Astrocyte of the cerebellum (primary cell): Measurements from ENCODE around the gene PRDM7.
"Not testable (repeated sequence)": the region's sequence is repeated elsewhere in the genome, so short reads cannot be mapped to it uniquely, and the experiment has no call there.

Experiments used
- DNase-seq: peaks from one replicate; pipeline ENCODE4 v3.0.0-alpha.2; 2011; ENCODE audit warnings: low read depth
- H3K4me3 ChIP-seq: 2 replicates; pipeline ENCODE4 v1.5.1; 2011; ENCODE audit warnings: mild to moderate bottlenecking, low read depth, low read length, moderate library complexity
- in situ Hi-C: cut with HindIII; loops from 2 replicates; pipeline ENCODE4 v1.10.0; 2017; ENCODE audit warnings: low sequenced_read_pairs
- TF ChIP-seq, protein P1 (sequence below): IDR thresholded peaks from 2 replicates; pipeline ENCODE4 v1.5.1; 2012; ENCODE audit warnings: low read length, low read depth, moderate library complexity, mild to moderate bottlenecking; ENCODE audit errors: missing control alignments

The PRDM7 gene

DNA sequence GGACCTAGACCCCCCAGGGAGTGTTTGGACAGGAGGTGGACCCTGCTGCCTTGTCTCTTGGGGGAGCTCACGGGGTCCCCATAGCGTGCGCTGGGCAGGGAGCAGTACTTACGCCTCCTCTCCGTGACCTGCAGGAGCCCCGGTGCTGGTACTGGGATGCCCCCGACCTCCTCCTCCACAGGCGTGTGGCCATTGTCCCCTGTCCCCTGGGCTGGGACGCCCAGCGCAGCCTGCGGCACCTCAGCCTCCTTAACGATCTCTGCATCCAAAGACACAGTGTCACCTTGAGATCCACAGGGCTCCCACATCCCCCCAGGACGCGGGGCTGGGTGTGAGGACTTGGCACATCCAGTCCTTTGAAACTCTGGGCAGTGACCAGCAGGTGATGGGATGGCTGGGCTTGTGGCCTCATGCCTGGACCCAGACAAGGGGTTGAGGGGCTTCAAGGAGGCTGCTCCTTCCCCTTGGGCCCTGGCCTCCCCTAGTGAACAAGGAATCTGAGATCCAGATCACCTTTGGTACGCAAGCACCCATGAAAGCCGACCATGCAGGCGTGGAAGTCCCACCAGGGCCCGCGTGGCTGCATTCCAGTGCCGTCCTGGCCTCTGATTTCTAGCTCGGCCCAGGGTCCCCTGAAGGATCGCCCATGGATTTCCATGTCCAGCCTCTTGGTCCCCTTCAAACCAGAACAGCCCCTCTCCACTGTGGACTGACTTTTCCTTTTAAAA is 67.8 kb downstream of the PRDM7 start:
- TF ChIP-seq, protein P1, sequence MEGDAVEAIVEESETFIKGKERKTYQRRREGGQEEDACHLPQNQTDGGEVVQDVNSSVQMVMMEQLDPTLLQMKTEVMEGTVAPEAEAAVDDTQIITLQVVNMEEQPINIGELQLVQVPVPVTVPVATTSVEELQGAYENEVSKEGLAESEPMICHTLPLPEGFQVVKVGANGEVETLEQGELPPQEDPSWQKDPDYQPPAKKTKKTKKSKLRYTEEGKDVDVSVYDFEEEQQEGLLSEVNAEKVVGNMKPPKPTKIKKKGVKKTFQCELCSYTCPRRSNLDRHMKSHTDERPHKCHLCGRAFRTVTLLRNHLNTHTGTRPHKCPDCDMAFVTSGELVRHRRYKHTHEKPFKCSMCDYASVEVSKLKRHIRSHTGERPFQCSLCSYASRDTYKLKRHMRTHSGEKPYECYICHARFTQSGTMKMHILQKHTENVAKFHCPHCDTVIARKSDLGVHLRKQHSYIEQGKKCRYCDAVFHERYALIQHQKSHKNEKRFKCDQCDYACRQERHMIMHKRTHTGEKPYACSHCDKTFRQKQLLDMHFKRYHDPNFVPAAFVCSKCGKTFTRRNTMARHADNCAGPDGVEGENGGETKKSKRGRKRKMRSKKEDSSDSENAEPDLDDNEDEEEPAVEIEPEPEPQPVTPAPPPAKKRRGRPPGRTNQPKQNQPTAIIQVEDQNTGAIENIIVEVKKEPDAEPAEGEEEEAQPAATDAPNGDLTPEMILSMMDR = no peak
- DNase-seq = no peak
- in situ Hi-C loops = no loop called here
- H3K4me3 ChIP-seq = no peak overlapping the region

DNA sequence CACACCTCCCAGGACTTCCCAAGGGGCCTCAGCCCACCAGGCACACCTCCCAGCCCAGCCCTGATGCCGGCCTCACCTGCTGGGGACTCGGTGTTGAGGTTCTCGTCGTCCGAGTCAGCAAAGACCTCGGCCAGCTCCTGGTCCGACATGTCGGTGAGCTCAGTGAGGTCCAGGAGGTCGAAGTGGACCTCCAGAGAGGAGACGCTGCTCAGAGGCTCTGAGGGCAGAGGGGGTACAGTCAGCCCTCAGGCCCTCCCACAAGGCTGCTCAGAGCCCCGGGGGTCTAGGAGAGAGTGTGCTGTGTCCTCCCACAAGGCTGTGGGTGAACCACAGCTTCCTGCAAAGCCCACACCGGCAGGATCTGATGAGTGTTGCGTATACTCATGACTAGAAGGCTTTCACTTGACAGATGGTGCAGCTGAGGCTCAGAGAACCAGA is 68.4 kb downstream of the PRDM7 start:
- DNase-seq = no peak
- H3K4me3 ChIP-seq = no peak overlapping the region
- TF ChIP-seq, protein P1 = no peak
- in situ Hi-C loops = no loop called here

DNA sequence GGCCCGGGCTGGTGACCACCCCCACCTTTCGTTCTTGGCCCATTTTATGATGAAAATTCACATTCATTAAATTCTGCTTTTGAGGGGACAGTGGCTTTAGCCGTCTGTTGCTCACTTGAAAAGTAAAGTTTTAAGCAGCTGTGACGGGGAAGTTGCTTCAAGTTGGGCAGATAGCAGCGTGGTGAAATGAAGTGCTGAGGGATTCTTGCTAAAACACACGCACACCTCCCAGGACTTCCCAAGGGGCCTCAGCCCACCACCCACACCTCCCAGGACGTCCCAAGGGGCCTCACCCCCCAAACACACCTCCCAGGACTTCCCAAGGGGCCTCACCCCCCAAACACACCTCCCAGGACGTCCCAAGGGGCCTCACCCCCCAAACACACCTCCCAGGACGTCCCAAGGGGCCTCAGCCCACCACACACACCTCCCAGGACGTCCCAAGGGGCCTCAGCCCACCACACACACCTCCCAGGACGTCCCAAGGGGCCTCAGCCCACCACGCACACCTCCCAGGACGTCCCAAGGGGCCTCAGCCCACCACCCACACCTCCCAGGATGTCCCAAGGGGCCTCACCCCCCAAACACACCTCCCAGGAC is 69.4 kb downstream of the PRDM7 start:
- H3K4me3 ChIP-seq, DNase-seq, in situ Hi-C loops: not testable (repeated sequence)

DNA sequence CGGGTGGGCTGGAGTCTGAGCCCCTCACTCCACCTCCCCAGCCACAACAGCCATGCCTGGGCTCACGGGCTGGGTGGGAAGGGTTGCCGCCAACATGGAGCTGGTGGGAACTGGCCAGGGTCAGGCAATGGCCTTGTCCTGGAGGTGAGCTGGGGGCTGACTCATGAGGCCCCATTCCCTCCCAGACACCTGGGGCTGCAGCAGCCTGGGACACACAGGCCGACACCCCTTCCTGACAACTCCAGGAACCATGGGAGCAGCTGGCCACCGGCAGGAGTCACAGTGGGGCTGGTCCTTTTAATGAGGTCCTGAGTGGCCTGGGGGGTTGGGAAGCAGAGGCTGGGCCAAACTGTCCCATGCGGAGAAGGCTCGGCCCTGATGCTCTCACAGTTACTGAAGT is 70.1 kb downstream of the PRDM7 start:
- no peak for DNase-seq
- H3K4me3 ChIP-seq = no peak overlapping the region
- TF ChIP-seq, protein P1 = no peak
- in situ Hi-C loops = no loop called here
